A549 (cell line): ENCODE results near the gene DRC7. TPM values are rescaled to one million over a fixed set of nuclear protein-coding genes. Genes with fewer than 3 reads are reported as not detected.
"Not testable (repeated sequence)": the region's sequence is repeated elsewhere in the genome, so short reads cannot be mapped to it uniquely, and the experiment has no call there.

Source experiments
- ATAC-seq, 2 experiments: fragments of 200-7000 bp in 1 of 2; fragments of >200 bp in 1 of 2; cut with Nextera tagmentation in 1 of 2; cut with Tn5 transposase in 1 of 2; 3 replicates each; pipeline versions ENCODE4 v1.8.0 to v1.9.1; 2018 to 2020; ENCODE audit warnings: mild to moderate bottlenecking in 1 of 2, moderate library complexity in 1 of 2
- CTCF ChIA-PET: fragments of 300-600 bp; sonication (Branson Sonifier 250); formaldehyde crosslinking; extraction: SDS; loops from one replicate; lab custom pipeline; 2021; ENCODE audit warnings: antibody characterized with exemption, inconsistent platforms; lab: Yijun Ruan, JAX
- POLR2A ChIA-PET: fragments of 350-600 bp; formaldehyde crosslinking; extraction: SDS; loops from one replicate; lab custom pipeline; 2021; ENCODE audit warnings: antibody characterized with exemption, inconsistent platforms; lab: Yijun Ruan, JAX
- DNase-seq, 2 experiments: peaks; one replicate each; pipeline versions ENCODE4 v3.0.0 to v3.0.0-alpha.2; 2011 to 2016; ENCODE audit warnings: low read depth in 1 of 2, low spot score in 1 of 2
- FAIRE-seq: peaks from 2 replicates; lab custom pipeline; 2011; peaks lifted over from hg19 to GRCh38; lab: Jason Lieb, UNC
- H3K27ac ChIP-seq, 2 experiments: fragments of >200 bp; sonication (Bioruptor Twin); formaldehyde crosslinking; 3 replicates each; pipeline ENCODE4 v1.5.1; 2016 to 2017
- H3K4me1 ChIP-seq: fragments of >200 bp; sonication (Bioruptor Twin); formaldehyde crosslinking; 3 replicates; pipeline ENCODE4 v1.6.1; 2016
- H3K4me2 ChIP-seq: fragments of >200 bp; sonication (Bioruptor Twin); formaldehyde crosslinking; 3 replicates; pipeline ENCODE4 v1.6.1; 2016
- H3K4me3 ChIP-seq: fragments of >200 bp; sonication (Bioruptor Twin); formaldehyde crosslinking; 3 replicates; pipeline ENCODE4 v1.5.1; 2016
- H3K9me3 ChIP-seq: fragments of >200 bp; sonication (Bioruptor Twin); formaldehyde crosslinking; 3 replicates; pipeline ENCODE4 v1.6.1; 2016
- BHLHE40 ChIP-seq: IDR thresholded peaks from 2 replicates; pipeline ENCODE4 v1.6.1; 2012; ENCODE audit warnings: low read depth, low read length, inconsistent platforms
- CEBPB ChIP-seq, 2 experiments: fragments of >200 bp in 1 of 2; sonication (Bioruptor Twin) in 1 of 2; formaldehyde crosslinking in 1 of 2; IDR thresholded peaks; 2 replicates each; pipeline ENCODE4 v1.6.1; 2012 to 2016
- EP300 ChIP-seq, 2 experiments: fragments of >200 bp; sonication (Bioruptor Twin); formaldehyde crosslinking; IDR thresholded peaks; 2 replicates in 1 of 2; 3 replicates in 1 of 2; pipeline ENCODE4 v1.6.1; 2016 to 2017
- ESRRA ChIP-seq: fragments of 150-350 bp; IDR thresholded peaks from 2 replicates; pipeline ENCODE4 v1.6.1; 2014; ENCODE audit warnings: mild to moderate bottlenecking, low read length, borderline replicate concordance
- FOSL2 ChIP-seq, 2 experiments: fragments of 450-650 bp in 1 of 2; fragments of >200 bp in 1 of 2; sonication (Bioruptor Twin) in 1 of 2; formaldehyde crosslinking; IDR thresholded peaks; 2 replicates each; pipeline versions ENCODE4 v1.5.0 to v1.6.1; 2016 to 2020; ENCODE audit warnings: mild to moderate bottlenecking in 1 of 2, moderate library complexity in 1 of 2
- FOXS1 ChIP-seq: fragments of 250-450 bp; sonication (Bioruptor Pico); IDR thresholded peaks from 2 replicates; pipeline ENCODE4 v1.5.0; 2020; ENCODE audit warnings: mild to moderate bottlenecking, moderate library complexity
- GATA3 ChIP-seq: IDR thresholded peaks from 2 replicates; pipeline ENCODE4 v1.6.1; 2012; ENCODE audit warnings: borderline replicate concordance
- HDAC2 ChIP-seq: fragments of 200-600 bp; sonication (generic); IDR thresholded peaks from 2 replicates; pipeline ENCODE4 v1.6.1; 2016
- HOXB5 ChIP-seq: fragments of 250-450 bp; sonication (Bioruptor Pico); IDR thresholded peaks from 2 replicates; pipeline ENCODE4 v1.5.0; 2020; ENCODE audit warnings: mild to moderate bottlenecking, moderate library complexity
- MAX ChIP-seq: IDR thresholded peaks from 2 replicates; pipeline ENCODE4 v1.6.1; 2012
- MYC ChIP-seq: IDR thresholded peaks from 2 replicates; pipeline ENCODE4 v1.6.1; 2012; ENCODE audit warnings: mild to moderate bottlenecking, inconsistent platforms, low read length, improper control_type of control experiment, borderline replicate concordance
- NR3C1 ChIP-seq: fragments of >200 bp; sonication (Bioruptor Twin); formaldehyde crosslinking; IDR thresholded peaks from 3 replicates; pipeline ENCODE4 v1.6.1; 2017
- RARB ChIP-seq: fragments of 250-450 bp; sonication (Bioruptor Pico); IDR thresholded peaks from 2 replicates; pipeline ENCODE4 v1.8.0; 2021; ENCODE audit warnings: mild to moderate bottlenecking, moderate library complexity
- RCOR1 ChIP-seq: fragments of 150-350 bp; IDR thresholded peaks from 2 replicates; pipeline ENCODE4 v1.6.1; 2014; ENCODE audit warnings: antibody characterized with exemption, low read length, low read depth
- SMC3 ChIP-seq: fragments of >200 bp; sonication (Bioruptor Twin); formaldehyde crosslinking; IDR thresholded peaks from 3 replicates; pipeline ENCODE4 v1.6.1; 2018; ENCODE audit warnings: inconsistent platforms
- SREBF2 ChIP-seq: fragments of 450-650 bp; IDR thresholded peaks from 2 replicates; pipeline ENCODE4 v1.6.1; 2014; ENCODE audit warnings: mild to moderate bottlenecking, moderate library complexity
- ZC3H11A ChIP-seq: fragments of 450-650 bp; IDR thresholded peaks from 2 replicates; pipeline ENCODE4 v1.6.1; 2014; ENCODE audit warnings: antibody characterized with exemption, mild to moderate bottlenecking
- ZFP36 ChIP-seq: fragments of 450-650 bp; IDR thresholded peaks from 2 replicates; pipeline ENCODE4 v1.6.1; 2014; ENCODE audit warnings: borderline replicate concordance; ENCODE audit not compliant: partially characterized antibody
- WGBS: methylation state at CpG from one replicate; pipeline ENCODE4 v1.1.6; 2017; ENCODE audit errors: missing lambda C conversion rate; 5-methylcytosine and 5-hydroxymethylcytosine counted together
- polyA plus RNA-seq, 4 experiments: library from polyadenylated mRNA; depleted of rRNA in 3 of 4; stranded (reverse); fragments of >200 nt; fragmentation: RNase III in 1 of 4; extraction: RNeasy Plus Mini Kit Qiagen cat#74134 plus additional on column Dnase treatment in 1 of 4; gene quantifications; 2 replicates in 3 of 4; 3 replicates in 1 of 4; pipeline ENCODE4 v1.2.3, GENCODE V29; 2011 to 2017
- TF ChIP-seq, protein P1 (sequence below): IDR thresholded peaks from 2 replicates; pipeline ENCODE4 v1.6.1; 2012
- TF ChIP-seq, protein P2 (sequence below): fragments of >200 bp; sonication (Bioruptor Twin); formaldehyde crosslinking; IDR thresholded peaks from 3 replicates; pipeline ENCODE4 v1.6.1; 2016
- TF ChIP-seq, protein P3 (sequence below): fragments of >200 bp; sonication (Bioruptor Twin); formaldehyde crosslinking; IDR thresholded peaks from 2 replicates; pipeline ENCODE4 v1.6.1; 2016

Gene DRC7
- polyA plus RNA-seq, 2 of the 4 experiments (the other 2 are of a cell fraction), result 0.10 to 0.28 TPM

DNA sequence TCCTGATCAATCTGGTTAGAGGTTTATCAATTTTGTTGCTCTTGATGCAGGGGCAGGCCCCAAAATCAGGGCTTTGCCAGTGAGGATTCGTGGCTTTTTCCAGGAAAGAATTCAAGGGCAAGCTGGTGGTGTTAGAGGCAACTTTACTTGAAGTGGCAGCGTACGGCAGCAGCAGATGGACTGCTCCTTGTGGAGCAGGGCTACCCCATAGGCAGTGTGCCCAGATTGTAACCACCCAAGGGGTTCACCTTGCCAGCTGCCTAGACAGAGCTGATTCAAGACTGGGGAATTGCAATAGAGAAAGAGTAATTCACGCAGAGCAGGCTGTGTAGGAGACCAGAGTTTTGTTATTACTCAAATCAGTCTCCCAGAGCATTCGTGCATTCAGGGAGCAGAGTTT, 16.7 kb downstream of the DRC7 start:
- Histone ChIP-seq H3K4me1 (no peaks in the 10 kb centered on the region), H3K4me2 (no peak overlapping the region), H3K4me3 (no peak overlapping the region), H3K9me3 (no peaks in the 10 kb centered on the region), H3K27ac (no peak overlapping the region)
- ChIA-PET POLR2A (no interaction called here), CTCF (interaction anchor here (1.2 to 10.1 kb wide), 5 partner anchors 10 to 135 kb away, joined by 4 to 103 read pairs (median 6); no protein-coding TSS in a partner anchor)
- ATAC-seq, result no peak
- FAIRE-seq, result no peak
- no peak for TF ChIP-seq ESRRA
- no peak for TF ChIP-seq CEBPB (IDR thresholded peaks at IDR 0.05)
- no peak for TF ChIP-seq ZFP36
- TF ChIP-seq HDAC2, result no peak
- no peak for TF ChIP-seq RARB
- no peak for TF ChIP-seq SMC3
- no peak for TF ChIP-seq FOSL2 (IDR thresholded peaks at IDR 0.05)
- no peak for TF ChIP-seq FOSL2 (CRISPR knock-in tag; IDR thresholded peaks at IDR 0.05)
- no peak for TF ChIP-seq EP300 (IDR thresholded peaks at IDR 0.05)
- TF ChIP-seq, protein P1, sequence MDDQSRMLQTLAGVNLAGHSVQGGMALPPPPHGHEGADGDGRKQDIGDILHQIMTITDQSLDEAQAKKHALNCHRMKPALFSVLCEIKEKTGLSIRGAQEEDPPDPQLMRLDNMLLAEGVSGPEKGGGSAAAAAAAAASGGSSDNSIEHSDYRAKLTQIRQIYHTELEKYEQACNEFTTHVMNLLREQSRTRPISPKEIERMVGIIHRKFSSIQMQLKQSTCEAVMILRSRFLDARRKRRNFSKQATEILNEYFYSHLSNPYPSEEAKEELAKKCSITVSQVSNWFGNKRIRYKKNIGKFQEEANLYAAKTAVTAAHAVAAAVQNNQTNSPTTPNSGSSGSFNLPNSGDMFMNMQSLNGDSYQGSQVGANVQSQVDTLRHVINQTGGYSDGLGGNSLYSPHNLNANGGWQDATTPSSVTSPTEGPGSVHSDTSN, result no peak
- TF ChIP-seq HOXB5, result no peak
- no peak for TF ChIP-seq ZC3H11A
- TF ChIP-seq FOXS1, result no peak
- no peak for TF ChIP-seq GATA3
- no peak for TF ChIP-seq BHLHE40
- no peak for TF ChIP-seq MAX
- no peak for TF ChIP-seq MYC
- no peak for TF ChIP-seq RCOR1
- no peak for DNase-seq
- 81% methylated on average over 5 of the region's 5 CpGs for WGBS

GRCh38 chr16:57711993-57712392, 17.4 kb downstream of the DRC7 start:
- Histone ChIP-seq H3K4me3 (no peak overlapping the region), H3K4me1 (no peaks in the 10 kb centered on the region), H3K27ac (no peak overlapping the region), H3K4me2 (no peak overlapping the region), H3K9me3 (no peaks in the 10 kb centered on the region)
- DNase-seq (no peak), ATAC-seq (no peak), FAIRE-seq (no peak)
- POLR2A ChIA-PET, result no interaction called here
- TF ChIP-seq, protein P2, sequence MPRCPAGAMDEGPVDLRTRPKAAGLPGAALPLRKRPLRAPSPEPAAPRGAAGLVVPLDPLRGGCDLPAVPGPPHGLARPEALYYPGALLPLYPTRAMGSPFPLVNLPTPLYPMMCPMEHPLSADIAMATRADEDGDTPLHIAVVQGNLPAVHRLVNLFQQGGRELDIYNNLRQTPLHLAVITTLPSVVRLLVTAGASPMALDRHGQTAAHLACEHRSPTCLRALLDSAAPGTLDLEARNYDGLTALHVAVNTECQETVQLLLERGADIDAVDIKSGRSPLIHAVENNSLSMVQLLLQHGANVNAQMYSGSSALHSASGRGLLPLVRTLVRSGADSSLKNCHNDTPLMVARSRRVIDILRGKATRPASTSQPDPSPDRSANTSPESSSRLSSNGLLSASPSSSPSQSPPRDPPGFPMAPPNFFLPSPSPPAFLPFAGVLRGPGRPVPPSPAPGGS, result no peak
- no peak for TF ChIP-seq CEBPB (IDR thresholded peaks at IDR 0.05)
- WGBS, result 78% methylated on average over 3 of the region's 3 CpGs
- CTCF ChIA-PET, result interaction anchor here (0.8 to 10.1 kb wide), 7 partner anchors 9 to 136 kb away, joined by 3 to 103 read pairs (median 4); no protein-coding TSS in a partner anchor

- H3K9me3 ChIP-seq, H3K4me2 ChIP-seq, ATAC-seq, DNase-seq, FAIRE-seq, H3K4me1 ChIP-seq, H3K4me3 ChIP-seq, POLR2A ChIA-PET, H3K27ac ChIP-seq: not testable (repeated sequence)
- WGBS, result 62% methylated on average over 6 of the region's 6 CpGs
- CTCF ChIA-PET, result interaction anchor here (0.8 to 10.1 kb wide), 5 partner anchors 9 to 136 kb away, joined by 3 to 103 read pairs (median 6); no protein-coding TSS in a partner anchor
Measured at GRCh38 chr16:57712569-57712968, 18.0 kb downstream of the DRC7 start.

GRCh38 chr16:57713596-57713995, 19.0 kb downstream of the DRC7 start:
- ChIA-PET POLR2A (no interaction called here), CTCF (interaction anchor here (0.6 to 10.1 kb wide), 6 partner anchors 9 to 418 kb away, joined by 3 to 103 read pairs (median 5); partner anchors contain the start of gene ZNF319)
- no peaks in the 10 kb centered on the region for H3K4me1 ChIP-seq
- 86% methylated on average over 8 of the region's 8 CpGs for WGBS
- no peak overlapping the region for H3K4me3 ChIP-seq
- ATAC-seq (no peak), FAIRE-seq (no peak), DNase-seq (no peak)
- TF ChIP-seq HOXB5, result no peak
- TF ChIP-seq, protein P3, sequence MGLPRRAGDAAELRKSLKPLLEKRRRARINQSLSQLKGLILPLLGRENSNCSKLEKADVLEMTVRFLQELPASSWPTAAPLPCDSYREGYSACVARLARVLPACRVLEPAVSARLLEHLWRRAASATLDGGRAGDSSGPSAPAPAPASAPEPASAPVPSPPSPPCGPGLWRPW, result no peak
- no peak for TF ChIP-seq NR3C1
- TF ChIP-seq HDAC2, result no peak
- no peak for TF ChIP-seq ZC3H11A
- TF ChIP-seq SREBF2, result no peak
- TF ChIP-seq, protein P1, result no peak
- no peak overlapping the region for H3K4me2 ChIP-seq
- H3K9me3 ChIP-seq, result no peaks in the 10 kb centered on the region
- H3K27ac ChIP-seq, result no peak overlapping the region
